HepG2 (cell line): ENCODE measurements around the gene TFAP2B. TPM values are rescaled to one million over a fixed set of nuclear protein-coding genes. Genes with fewer than 3 reads are reported as not detected.

Experiments used
- FLYWCH1 ChIP-seq: sonication (generic); formaldehyde crosslinking; IDR thresholded peaks from 2 replicates; pipeline ENCODE4 v1.8.1; 2023; ENCODE audit warnings: mild to moderate bottlenecking, missing genetic modification reagents
- SALL1 ChIP-seq: sonication (generic); formaldehyde crosslinking; IDR thresholded peaks from 2 replicates; pipeline ENCODE4 v1.8.0; 2022; ENCODE audit warnings: mild to moderate bottlenecking, missing genetic modification reagents
- SMAD9 ChIP-seq: sonication (generic); formaldehyde crosslinking; IDR thresholded peaks from 2 replicates; pipeline ENCODE4 v1.5.1; 2020; ENCODE audit warnings: mild to moderate bottlenecking, missing genetic modification reagents
- ZBTB4 ChIP-seq: sonication (generic); formaldehyde crosslinking; IDR thresholded peaks from 2 replicates; pipeline ENCODE4 v1.4.0; 2020; ENCODE audit warnings: missing genetic modification reagents, mild to moderate bottlenecking, borderline replicate concordance
- ZFP36 ChIP-seq: fragments of 150-350 bp; IDR thresholded peaks from 2 replicates; pipeline ENCODE4 v1.6.1; 2018; ENCODE audit warnings: borderline replicate concordance, low read length, low read depth; ENCODE audit not compliant: partially characterized antibody
- ZNF24 ChIP-seq: fragments of 450-650 bp; IDR thresholded peaks from 2 replicates; pipeline ENCODE4 v1.6.1; 2017; ENCODE audit warnings: antibody characterized with exemption, mild to moderate bottlenecking
- ZNF281 ChIP-seq: sonication (generic); formaldehyde crosslinking; IDR thresholded peaks from 2 replicates; pipeline ENCODE4 v1.4.0; 2020; ENCODE audit warnings: missing genetic modification reagents, borderline replicate concordance
- ZNF33A ChIP-seq: sonication (generic); formaldehyde crosslinking; IDR thresholded peaks from 2 replicates; pipeline ENCODE4 v1.5.1; 2020; ENCODE audit warnings: missing genetic modification reagents, mild to moderate bottlenecking, moderate library complexity, borderline replicate concordance
- ZNF446 ChIP-seq: sonication (generic); formaldehyde crosslinking; IDR thresholded peaks from 2 replicates; pipeline ENCODE4 v1.5.0; 2020; ENCODE audit warnings: mild to moderate bottlenecking, missing genetic modification reagents
- polyA plus RNA-seq, 8 experiments: library from polyadenylated mRNA; depleted of rRNA in 3 of 8; stranded (reverse) in 7 of 8; unstranded in 1 of 8; fragments of >200 nt; fragmentation: Illumina TruSeq in 4 of 8; extraction: Trizol in 4 of 8; gene quantifications; 2 replicates each; pipeline versions ENCODE4 v1.2.1 to v1.2.3, GENCODE V29; 2011 to 2016; ENCODE audit warnings: low read depth in 4 of 8, missing spikeins in 1 of 8, mixed read lengths in 1 of 8; ENCODE audit not compliant: insufficient read depth in 1 of 8
- total RNA-seq, 5 experiments: library from RNA; depleted of rRNA; stranded (reverse); fragments of >200 nt; fragmentation: Illumina TruSeq; extraction: Trizol; gene quantifications; 2 replicates each; pipeline ENCODE4 v1.2.3, GENCODE V29; 2016; ENCODE audit warnings: low read depth in 1 of 5

The TFAP2B gene
- total and polyA plus RNA-seq, 2 of the 13 experiments (the other 11 are each of a cell fraction or from before 2014, with no cell fraction given): not detected

GRCh38 chr6:50821441-50822077 is 2.9 kb downstream of the TFAP2B start (continued):
- TF ChIP-seq ZNF446 (CRISPR knock-in tag): no peak
- TF ChIP-seq ZBTB4 (CRISPR knock-in tag): no peak
- no peak for TF ChIP-seq FLYWCH1 (CRISPR knock-in tag)
- TF ChIP-seq SMAD9: no peak
- no peak for TF ChIP-seq ZNF33A
- no peak for TF ChIP-seq SALL1 (CRISPR knock-in tag)
- TF ChIP-seq ZFP36: no peak
- TF ChIP-seq ZNF24: no peak
- no peak for TF ChIP-seq ZNF281 (CRISPR knock-in tag)
